HG03025 (cell line): Measurements from ENCODE around the gene JAKMIP2.
"Not testable (repeated sequence)": the region's sequence is repeated elsewhere in the genome, so short reads cannot be mapped to it uniquely, and the experiment has no call there.

ENCODE experiments used
- ATAC-seq: cut with Tn5 transposase; IDR thresholded peaks from one replicate; pipeline ENCODE4 v1.9.1; 2021; ENCODE audit warnings: mild to moderate bottlenecking, moderate library complexity; ENCODE audit not compliant: unreplicated experiment, low FRiP score

The JAKMIP2 gene

GRCh38 chr5:147564124-147564486, 218.4 kb downstream of the JAKMIP2 start:
- no peak for ATAC-seq

- ATAC-seq, result no peak
These were observed 218.9 kb downstream of the JAKMIP2 start for GRCh38 chr5:147563466-147564123.

- no peak for ATAC-seq
These were observed 221.1 kb downstream of the JAKMIP2 start for GRCh38 chr5:147561435-147561834.

GRCh38 chr5:147560718-147561331, 221.7 kb downstream of the JAKMIP2 start:
- ATAC-seq, result no peak

GRCh38 chr5:147559749-147560148, 222.8 kb downstream of the JAKMIP2 start:
- ATAC-seq, result no peak

- peak; percentile 59 for ATAC-seq
These were observed 223.7 kb downstream of the JAKMIP2 start for GRCh38 chr5:147558826-147559225.

GRCh38 chr5:147557876-147558745, 224.4 kb downstream of the JAKMIP2 start:
- ATAC-seq, result no peak

GRCh38 chr5:147555176-147555575, 227.4 kb downstream of the JAKMIP2 start:
- no peak for ATAC-seq

GRCh38 chr5:147554261-147554817, 228.2 kb downstream of the JAKMIP2 start:
- no peak for ATAC-seq

GRCh38 chr5:147553817-147554216, 228.7 kb downstream of the JAKMIP2 start:
- ATAC-seq, result not testable (repeated sequence)

- ATAC-seq, result no peak
These were observed 229.6 kb downstream of the JAKMIP2 start for GRCh38 chr5:147552897-147553296.

GRCh38 chr5:147551677-147552076, 230.9 kb downstream of the JAKMIP2 start:
- no peak for ATAC-seq

GRCh38 chr5:147547730-147548129, 234.8 kb downstream of the JAKMIP2 start:
- ATAC-seq, result no peak

GRCh38 chr5:147544556-147544955, 238.0 kb downstream of the JAKMIP2 start:
- ATAC-seq, result no peak

GRCh38 chr5:147539053-147539452, 243.5 kb downstream of the JAKMIP2 start:
- no peak for ATAC-seq

GRCh38 chr5:147538236-147538635, 244.3 kb downstream of the JAKMIP2 start:
- ATAC-seq, result no peak
